ENCODE results near the gene ERICH6.

- TF ChIP-seq CTCF (conservative IDR thresholded peaks at IDR 0.05; ENCODE audit: low read depth in 2 of 2) = no peak
- no peak for TF ChIP-seq EZH2 (IDR thresholded peaks at IDR 0.05; ENCODE audit: low read depth, unreplicated experiment)
- no peak for TF ChIP-seq ZNF114 (CRISPR knock-in tag; IDR thresholded peaks at IDR 0.05)
- no peak for TF ChIP-seq CREB1 (CRISPR knock-in tag; IDR thresholded peaks at IDR 0.05; ENCODE audit: low read depth)
- no peak for TF ChIP-seq NANOG (IDR thresholded peaks at IDR 0.05; ENCODE audit: borderline replicate concordance)
- TF ChIP-seq POLR2AphosphoS5 (IDR thresholded peaks at IDR 0.05; ENCODE audit: low read depth) = no peak
- no peak for TF ChIP-seq ZNF331 (CRISPR knock-in tag; IDR thresholded peaks at IDR 0.05; ENCODE audit: low read depth)
- no peak for TF ChIP-seq EZH2phosphoT487 (IDR thresholded peaks at IDR 0.05; ENCODE audit: unreplicated experiment)
- no peak for TF ChIP-seq REST (IDR thresholded peaks at IDR 0.05; ENCODE audit: unreplicated experiment)
- TF ChIP-seq ETS1 (IDR thresholded peaks at IDR 0.05) = no peak
- TF ChIP-seq STAT1 (IDR thresholded peaks at IDR 0.05; ENCODE audit: unreplicated experiment) = no peak
Measured at GRCh38 chr3:150727653-150728502, 24.2 kb upstream of the ERICH6 start.
